ENCODE measurements around the gene ZDHHC13. TPM values are rescaled to one million over a fixed set of nuclear protein-coding genes. Genes with fewer than 3 reads are reported as not detected.

Gene ZDHHC13
- total and polyA plus RNA-seq, 4 donors: 1.2 to 8.2 (median 2.7) TPM

DNA sequence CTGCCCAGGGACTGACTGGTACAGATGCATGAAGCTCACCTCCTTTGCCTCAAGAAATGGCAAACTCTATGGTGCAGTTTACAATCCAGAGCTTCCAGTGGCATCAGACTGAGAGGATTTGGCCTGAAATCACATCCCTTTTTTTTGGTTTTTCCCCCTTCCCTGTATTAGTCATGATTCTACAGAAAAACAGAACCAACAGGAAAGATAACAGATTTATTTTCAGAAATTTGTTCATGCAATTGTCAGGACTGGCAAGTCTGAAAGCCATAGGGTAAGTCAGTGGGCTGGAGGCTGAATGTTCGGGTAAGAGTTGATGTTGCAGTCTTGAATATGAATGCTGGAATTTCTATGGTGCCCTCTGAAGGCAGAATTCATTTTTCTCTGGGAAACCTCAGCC, 12.0 kb upstream of the ZDHHC13 start:
- Histone ChIP-seq H3K27me3 (ENCODE audit: control insufficient read depth in 4 of 4, insufficient read depth in 4 of 4, low read length in 3 of 4) (no peaks in the 10 kb centered on the region), H3K9ac (ENCODE audit: low read depth in 1 of 2, low read length in 2 of 2) (no peak overlapping the region), H3K9me3 (ENCODE audit: control insufficient read depth in 4 of 4, low read length in 3 of 4) (peaks cover 0 to 1% (median 0%) of the 10 kb centered on the region in 4 donors), H3K4me3 (ENCODE audit: low read depth in 1 of 3, low read length in 3 of 3) (no peak overlapping the region), H3K36me3 (ENCODE audit: control insufficient read depth in 4 of 4, insufficient read depth in 3 of 4, low read depth in 1 of 4, low read length in 3 of 4) (no peaks in the 10 kb centered on the region), H3K4me1 (ENCODE audit: control insufficient read depth in 4 of 4, insufficient read depth in 4 of 4, low read length in 3 of 4) (no peaks in the 10 kb centered on the region), H3K27ac (ENCODE audit: low read depth in 1 of 2, low read length in 2 of 2) (no peak overlapping the region)
- 78% methylated on average over 1 of the region's 1 CpG for WGBS
- DNase-seq (ENCODE audit: low spot score): no peak
- TF ChIP-seq HNF4A (conservative IDR thresholded peaks at IDR 0.05) (no peak), FOXA1 (IDR thresholded peaks at IDR 0.05) (no peak), YY1 (IDR thresholded peaks at IDR 0.05) (no peak), GABPA (IDR thresholded peaks at IDR 0.05 in 1 of 2, conservative IDR thresholded peaks at IDR 0.05 in 1 of 2) (no peak), HNF4G (IDR thresholded peaks at IDR 0.05) (no peak), NR2F2 (IDR thresholded peaks at IDR 0.05) (no peak), JUND (IDR thresholded peaks at IDR 0.05) (no peak), EGR1 (IDR thresholded peaks at IDR 0.05; ENCODE audit: low read depth in 2 of 2) (no peak), SP1 (IDR thresholded peaks at IDR 0.05) (no peak), TAF1 (conservative IDR thresholded peaks at IDR 0.05) (no peak), FOXA2 (IDR thresholded peaks at IDR 0.05) (no peak), RXRA (IDR thresholded peaks at IDR 0.05) (no peak)
- TF ChIP-seq, protein P1, sequence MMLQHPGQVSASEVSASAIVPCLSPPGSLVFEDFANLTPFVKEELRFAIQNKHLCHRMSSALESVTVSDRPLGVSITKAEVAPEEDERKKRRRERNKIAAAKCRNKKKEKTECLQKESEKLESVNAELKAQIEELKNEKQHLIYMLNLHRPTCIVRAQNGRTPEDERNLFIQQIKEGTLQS (IDR thresholded peaks at IDR 0.05): no peak
- TF ChIP-seq, protein P2, sequence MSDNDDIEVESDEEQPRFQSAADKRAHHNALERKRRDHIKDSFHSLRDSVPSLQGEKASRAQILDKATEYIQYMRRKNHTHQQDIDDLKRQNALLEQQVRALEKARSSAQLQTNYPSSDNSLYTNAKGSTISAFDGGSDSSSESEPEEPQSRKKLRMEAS (IDR thresholded peaks at IDR 0.05): no peak
- TF ChIP-seq, protein P3, sequence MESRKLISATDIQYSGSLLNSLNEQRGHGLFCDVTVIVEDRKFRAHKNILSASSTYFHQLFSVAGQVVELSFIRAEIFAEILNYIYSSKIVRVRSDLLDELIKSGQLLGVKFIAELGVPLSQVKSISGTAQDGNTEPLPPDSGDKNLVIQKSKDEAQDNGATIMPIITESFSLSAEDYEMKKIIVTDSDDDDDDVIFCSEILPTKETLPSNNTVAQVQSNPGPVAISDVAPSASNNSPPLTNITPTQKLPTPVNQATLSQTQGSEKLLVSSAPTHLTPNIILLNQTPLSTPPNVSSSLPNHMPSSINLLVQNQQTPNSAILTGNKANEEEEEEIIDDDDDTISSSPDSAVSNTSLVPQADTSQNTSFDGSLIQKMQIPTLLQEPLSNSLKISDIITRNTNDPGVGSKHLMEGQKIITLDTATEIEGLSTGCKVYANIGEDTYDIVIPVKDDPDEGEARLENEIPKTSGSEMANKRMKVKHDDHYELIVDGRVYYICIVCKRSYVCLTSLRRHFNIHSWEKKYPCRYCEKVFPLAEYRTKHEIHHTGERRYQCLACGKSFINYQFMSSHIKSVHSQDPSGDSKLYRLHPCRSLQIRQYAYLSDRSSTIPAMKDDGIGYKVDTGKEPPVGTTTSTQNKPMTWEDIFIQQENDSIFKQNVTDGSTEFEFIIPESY (IDR thresholded peaks at IDR 0.05): no peak

DNA sequence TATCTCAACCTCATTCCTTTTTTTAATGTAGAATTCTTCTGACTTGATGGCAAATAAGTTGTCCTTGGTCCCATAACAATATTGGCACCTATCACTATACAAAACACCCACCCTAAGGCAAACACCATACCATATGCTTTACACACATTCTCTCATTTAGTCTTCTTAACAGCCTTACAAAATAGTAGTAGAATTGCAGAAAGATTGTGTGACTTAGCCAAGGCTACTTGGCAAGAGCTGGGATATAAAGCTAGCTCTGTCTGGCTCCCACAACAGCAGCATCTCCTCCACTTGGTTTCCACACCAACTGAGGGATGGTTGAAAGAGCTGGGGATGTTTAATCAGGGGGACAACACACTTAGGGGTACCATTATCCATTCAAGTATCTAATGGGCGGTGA, 9.8 kb upstream of the ZDHHC13 start:
- H3K4me3 ChIP-seq (ENCODE audit: low read depth in 1 of 3, low read length in 3 of 3): no peak overlapping the region
- DNase-seq (ENCODE audit: low spot score): no peak
- no peak overlapping the region for H3K27ac ChIP-seq (ENCODE audit: low read depth in 1 of 2, low read length in 2 of 2)
- H3K9me3 ChIP-seq (ENCODE audit: control insufficient read depth in 4 of 4, low read length in 3 of 4): no peaks in the 10 kb centered on the region
- H3K36me3 ChIP-seq (ENCODE audit: control insufficient read depth in 4 of 4, insufficient read depth in 3 of 4, low read depth in 1 of 4, low read length in 3 of 4): no peaks in the 10 kb centered on the region
- no peaks in the 10 kb centered on the region for H3K27me3 ChIP-seq (ENCODE audit: control insufficient read depth in 4 of 4, insufficient read depth in 4 of 4, low read length in 3 of 4)
- H3K9ac ChIP-seq (ENCODE audit: low read depth in 1 of 2, low read length in 2 of 2): no peak overlapping the region
- TF ChIP-seq TAF1 (conservative IDR thresholded peaks at IDR 0.05) (no peak), RXRA (IDR thresholded peaks at IDR 0.05) (no peak), GABPA (IDR thresholded peaks at IDR 0.05 in 1 of 2, conservative IDR thresholded peaks at IDR 0.05 in 1 of 2) (no peak), SP1 (IDR thresholded peaks at IDR 0.05) (no peak), RAD21 (IDR thresholded peaks at IDR 0.05) (no peak), NR2F2 (IDR thresholded peaks at IDR 0.05) (no peak), HNF4A (conservative IDR thresholded peaks at IDR 0.05) (no peak), YY1 (IDR thresholded peaks at IDR 0.05) (no peak), EGR1 (IDR thresholded peaks at IDR 0.05; ENCODE audit: low read depth in 2 of 2) (no peak), JUND (IDR thresholded peaks at IDR 0.05) (no peak), FOXA2 (IDR thresholded peaks at IDR 0.05) (no peak), HNF4G (IDR thresholded peaks at IDR 0.05) (no peak)
- TF ChIP-seq, protein P1 (IDR thresholded peaks at IDR 0.05): no peak
- TF ChIP-seq, protein P4, sequence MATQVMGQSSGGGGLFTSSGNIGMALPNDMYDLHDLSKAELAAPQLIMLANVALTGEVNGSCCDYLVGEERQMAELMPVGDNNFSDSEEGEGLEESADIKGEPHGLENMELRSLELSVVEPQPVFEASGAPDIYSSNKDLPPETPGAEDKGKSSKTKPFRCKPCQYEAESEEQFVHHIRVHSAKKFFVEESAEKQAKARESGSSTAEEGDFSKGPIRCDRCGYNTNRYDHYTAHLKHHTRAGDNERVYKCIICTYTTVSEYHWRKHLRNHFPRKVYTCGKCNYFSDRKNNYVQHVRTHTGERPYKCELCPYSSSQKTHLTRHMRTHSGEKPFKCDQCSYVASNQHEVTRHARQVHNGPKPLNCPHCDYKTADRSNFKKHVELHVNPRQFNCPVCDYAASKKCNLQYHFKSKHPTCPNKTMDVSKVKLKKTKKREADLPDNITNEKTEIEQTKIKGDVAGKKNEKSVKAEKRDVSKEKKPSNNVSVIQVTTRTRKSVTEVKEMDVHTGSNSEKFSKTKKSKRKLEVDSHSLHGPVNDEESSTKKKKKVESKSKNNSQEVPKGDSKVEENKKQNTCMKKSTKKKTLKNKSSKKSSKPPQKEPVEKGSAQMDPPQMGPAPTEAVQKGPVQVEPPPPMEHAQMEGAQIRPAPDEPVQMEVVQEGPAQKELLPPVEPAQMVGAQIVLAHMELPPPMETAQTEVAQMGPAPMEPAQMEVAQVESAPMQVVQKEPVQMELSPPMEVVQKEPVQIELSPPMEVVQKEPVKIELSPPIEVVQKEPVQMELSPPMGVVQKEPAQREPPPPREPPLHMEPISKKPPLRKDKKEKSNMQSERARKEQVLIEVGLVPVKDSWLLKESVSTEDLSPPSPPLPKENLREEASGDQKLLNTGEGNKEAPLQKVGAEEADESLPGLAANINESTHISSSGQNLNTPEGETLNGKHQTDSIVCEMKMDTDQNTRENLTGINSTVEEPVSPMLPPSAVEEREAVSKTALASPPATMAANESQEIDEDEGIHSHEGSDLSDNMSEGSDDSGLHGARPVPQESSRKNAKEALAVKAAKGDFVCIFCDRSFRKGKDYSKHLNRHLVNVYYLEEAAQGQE (IDR thresholded peaks at IDR 0.05): no peak
- TF ChIP-seq, protein P5, sequence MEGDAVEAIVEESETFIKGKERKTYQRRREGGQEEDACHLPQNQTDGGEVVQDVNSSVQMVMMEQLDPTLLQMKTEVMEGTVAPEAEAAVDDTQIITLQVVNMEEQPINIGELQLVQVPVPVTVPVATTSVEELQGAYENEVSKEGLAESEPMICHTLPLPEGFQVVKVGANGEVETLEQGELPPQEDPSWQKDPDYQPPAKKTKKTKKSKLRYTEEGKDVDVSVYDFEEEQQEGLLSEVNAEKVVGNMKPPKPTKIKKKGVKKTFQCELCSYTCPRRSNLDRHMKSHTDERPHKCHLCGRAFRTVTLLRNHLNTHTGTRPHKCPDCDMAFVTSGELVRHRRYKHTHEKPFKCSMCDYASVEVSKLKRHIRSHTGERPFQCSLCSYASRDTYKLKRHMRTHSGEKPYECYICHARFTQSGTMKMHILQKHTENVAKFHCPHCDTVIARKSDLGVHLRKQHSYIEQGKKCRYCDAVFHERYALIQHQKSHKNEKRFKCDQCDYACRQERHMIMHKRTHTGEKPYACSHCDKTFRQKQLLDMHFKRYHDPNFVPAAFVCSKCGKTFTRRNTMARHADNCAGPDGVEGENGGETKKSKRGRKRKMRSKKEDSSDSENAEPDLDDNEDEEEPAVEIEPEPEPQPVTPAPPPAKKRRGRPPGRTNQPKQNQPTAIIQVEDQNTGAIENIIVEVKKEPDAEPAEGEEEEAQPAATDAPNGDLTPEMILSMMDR (IDR thresholded peaks at IDR 0.05; ENCODE audit: low read depth, low read length, missing input control): no peak
- TF ChIP-seq, protein P3 (IDR thresholded peaks at IDR 0.05): no peak
- TF ChIP-seq, protein P2 (IDR thresholded peaks at IDR 0.05): no peak
- H3K4me1 ChIP-seq (ENCODE audit: control insufficient read depth in 4 of 4, insufficient read depth in 4 of 4, low read length in 3 of 4): no peaks in the 10 kb centered on the region
- WGBS: 98% methylated on average over 1 of the region's 1 CpG
